ENCODE results near the gene TMCC2.

TMCC2 gene

DNA sequence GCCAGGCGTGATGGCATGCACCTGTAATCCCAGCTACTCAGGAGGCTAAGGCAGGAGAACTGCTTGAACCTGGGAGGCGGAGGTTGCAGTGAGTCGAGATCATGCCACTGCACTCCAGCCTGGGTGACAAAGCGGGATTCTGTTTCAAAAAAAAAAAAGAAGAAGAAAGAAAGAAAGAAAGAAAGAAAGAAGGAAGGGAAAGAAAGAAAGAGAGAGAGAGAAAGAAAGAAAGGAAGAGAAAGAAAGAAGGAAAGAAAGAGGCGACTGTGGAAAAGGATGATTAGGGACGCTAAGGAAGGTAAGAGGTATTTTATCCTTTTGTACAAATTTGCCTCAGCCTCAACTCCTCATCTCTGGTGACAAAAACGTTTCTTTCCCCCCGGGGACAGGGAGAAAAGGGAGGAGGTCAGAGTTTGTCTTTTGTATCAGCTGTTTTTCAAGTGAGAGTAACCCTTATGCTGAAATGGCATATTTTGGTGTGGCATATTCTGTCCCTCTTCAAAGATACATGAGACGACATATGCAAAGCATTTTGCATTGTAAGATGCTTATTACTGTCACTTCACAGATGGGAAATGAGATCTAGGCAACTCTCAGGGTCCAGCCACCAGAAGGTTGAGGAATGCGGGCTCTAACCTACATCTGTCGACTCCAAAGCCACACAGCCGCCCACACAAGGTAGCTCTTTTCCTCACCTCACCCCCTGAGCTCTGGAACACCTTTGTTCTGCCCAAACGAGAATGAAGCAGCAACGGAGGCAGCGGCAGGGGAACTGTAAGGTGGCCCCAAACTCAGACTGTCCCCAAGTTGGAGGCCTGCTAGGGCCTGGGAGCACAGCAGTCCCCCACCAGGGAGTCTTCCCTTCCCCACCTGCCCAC, 55.8 kb downstream of the TMCC2 start:
- no peak overlapping the region for H3K4me3 ChIP-seq (ENCODE audit: low read length)
- no peak for DNase-seq (ENCODE audit: low read depth)
- TF ChIP-seq, protein P1, sequence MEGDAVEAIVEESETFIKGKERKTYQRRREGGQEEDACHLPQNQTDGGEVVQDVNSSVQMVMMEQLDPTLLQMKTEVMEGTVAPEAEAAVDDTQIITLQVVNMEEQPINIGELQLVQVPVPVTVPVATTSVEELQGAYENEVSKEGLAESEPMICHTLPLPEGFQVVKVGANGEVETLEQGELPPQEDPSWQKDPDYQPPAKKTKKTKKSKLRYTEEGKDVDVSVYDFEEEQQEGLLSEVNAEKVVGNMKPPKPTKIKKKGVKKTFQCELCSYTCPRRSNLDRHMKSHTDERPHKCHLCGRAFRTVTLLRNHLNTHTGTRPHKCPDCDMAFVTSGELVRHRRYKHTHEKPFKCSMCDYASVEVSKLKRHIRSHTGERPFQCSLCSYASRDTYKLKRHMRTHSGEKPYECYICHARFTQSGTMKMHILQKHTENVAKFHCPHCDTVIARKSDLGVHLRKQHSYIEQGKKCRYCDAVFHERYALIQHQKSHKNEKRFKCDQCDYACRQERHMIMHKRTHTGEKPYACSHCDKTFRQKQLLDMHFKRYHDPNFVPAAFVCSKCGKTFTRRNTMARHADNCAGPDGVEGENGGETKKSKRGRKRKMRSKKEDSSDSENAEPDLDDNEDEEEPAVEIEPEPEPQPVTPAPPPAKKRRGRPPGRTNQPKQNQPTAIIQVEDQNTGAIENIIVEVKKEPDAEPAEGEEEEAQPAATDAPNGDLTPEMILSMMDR (conservative IDR thresholded peaks at IDR 0.05; ENCODE audit: low read depth, low read length), result no peak

DNA sequence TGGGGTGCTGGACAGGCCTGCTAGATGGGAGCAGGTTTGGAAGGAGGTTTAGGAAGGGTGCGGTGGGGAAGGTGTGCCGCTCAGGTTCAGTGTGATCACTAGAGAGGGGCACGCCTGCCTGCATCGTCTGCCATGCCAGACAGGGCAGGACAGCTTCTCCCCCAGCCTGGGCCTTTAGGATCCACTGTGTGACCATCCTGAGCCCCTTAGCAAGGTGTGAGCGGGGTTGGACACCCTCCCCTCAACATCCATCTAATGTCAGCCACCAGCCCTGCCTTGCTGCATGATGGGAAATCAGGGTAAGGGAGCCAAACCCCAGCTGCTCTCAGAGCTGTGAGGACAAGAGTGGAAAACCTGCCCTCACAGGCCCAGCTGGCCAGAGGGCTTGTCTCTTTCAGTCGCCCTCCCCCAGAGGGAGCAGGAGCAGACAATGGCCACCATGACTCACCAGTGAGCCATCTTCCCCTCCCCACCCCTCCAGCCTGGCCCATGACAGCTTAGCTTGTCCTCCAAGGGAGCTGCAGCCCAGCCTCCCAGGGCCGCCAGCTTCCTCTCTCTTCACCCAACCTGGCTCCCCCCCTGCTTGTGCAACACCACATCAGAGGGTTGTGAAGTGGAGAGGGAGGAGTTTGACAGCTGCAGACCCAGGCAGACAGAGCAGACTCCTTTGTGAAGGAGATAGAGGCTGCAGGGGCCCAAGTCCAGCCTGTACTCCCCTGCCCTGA, 56.8 kb downstream of the TMCC2 start:
- DNase-seq (ENCODE audit: low read depth), result no peak
- no peak overlapping the region for H3K4me3 ChIP-seq (ENCODE audit: low read length)
- TF ChIP-seq, protein P1 (conservative IDR thresholded peaks at IDR 0.05; ENCODE audit: low read depth, low read length), result peak; percentile 9

DNA sequence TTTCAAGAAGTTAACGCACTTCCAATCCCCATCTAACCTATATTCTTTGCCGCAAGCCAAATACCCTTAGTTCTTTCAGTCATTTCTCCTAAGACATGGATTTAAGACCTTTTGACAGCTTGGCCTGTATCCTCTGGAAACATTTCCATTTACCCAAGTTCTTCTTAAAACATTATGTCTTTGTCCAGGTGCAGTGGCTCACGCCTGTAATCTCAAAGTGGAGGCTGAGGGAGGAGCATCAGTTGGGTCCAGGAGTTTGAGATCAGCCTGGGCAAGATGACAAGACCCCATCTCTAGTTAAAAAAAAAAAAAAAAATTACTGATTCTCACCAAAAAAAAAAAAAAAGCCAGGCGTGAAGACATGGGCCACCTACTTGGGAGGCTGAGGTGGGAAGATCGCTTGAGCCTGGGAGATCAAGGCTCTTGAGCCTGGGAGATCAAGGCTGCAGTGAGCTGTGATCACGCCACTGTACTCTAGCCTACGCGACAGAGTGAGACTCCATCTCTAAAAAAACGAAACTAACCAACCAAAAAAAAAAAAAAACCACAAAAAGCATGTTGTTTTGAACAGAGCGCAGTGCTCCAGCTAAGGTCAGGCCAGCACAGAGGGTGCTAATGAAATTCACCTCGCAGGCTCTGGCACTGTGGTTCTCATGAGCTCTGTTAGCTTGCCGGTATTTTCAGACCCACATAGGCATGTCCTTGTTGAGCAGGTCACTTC, 57.8 kb downstream of the TMCC2 start:
- TF ChIP-seq, protein P1 (conservative IDR thresholded peaks at IDR 0.05; ENCODE audit: low read depth, low read length), result no peak
- H3K4me3 ChIP-seq (ENCODE audit: low read length), result no peak overlapping the region

DNA sequence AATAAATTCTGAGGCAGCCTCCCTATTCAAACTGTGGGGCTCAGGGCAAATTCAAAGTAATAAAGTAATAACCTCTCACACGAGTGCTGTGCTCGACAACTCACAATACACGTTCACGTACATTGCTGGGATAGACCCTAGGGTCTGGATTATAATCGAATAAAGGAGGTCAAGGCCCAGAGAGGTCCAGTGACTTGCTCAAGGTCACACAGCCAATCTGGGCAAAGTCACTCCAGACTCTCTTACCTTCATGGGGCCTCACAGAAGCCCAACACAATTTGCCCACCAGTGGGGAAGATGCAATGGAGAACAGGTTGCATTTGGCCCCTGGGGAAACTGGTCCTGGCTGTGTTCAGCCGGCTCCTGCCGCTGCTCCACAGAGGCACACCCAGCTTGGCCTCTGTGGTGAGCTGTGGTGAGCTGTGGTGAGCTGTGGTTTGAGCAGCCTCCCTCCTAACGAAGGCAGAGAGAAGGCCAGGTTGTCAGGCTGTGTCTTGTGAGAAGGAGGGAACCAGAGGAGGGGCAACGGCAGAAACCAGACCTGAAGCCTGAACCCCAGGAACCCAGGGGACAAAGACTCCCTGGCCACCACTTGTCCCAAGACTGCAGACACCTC, 58.7 kb downstream of the TMCC2 start:
- TF ChIP-seq, protein P1 (conservative IDR thresholded peaks at IDR 0.05; ENCODE audit: low read depth, low read length), result no peak
- no peak for DNase-seq (ENCODE audit: low read depth)
- H3K4me3 ChIP-seq (ENCODE audit: low read length), result no peak overlapping the region

More for the DNA sequence above, 57.8 kb downstream of the TMCC2 start:
- no peak for DNase-seq (ENCODE audit: low read depth)

DNA sequence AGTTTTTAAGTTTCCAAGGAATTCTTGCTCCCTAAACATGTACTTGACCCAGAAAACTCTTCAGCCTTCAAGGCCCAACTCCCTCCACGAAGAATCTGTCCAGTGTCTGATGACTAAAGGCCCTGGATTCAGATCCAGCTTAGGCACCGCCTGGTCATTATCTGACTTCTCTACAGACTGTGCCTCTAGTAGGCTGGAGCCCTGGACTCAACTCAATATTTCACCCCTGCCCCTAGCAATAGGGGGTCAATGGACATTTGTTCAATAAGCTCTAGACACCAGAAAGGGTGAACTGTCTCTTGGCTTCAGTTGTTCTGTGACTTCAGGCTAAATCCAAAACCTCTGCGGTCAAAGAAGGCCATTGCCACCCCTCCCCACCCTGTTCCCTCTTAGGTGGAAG, 59.3 kb downstream of the TMCC2 start:
- no peak for DNase-seq (ENCODE audit: low read depth)
- TF ChIP-seq, protein P1 (conservative IDR thresholded peaks at IDR 0.05; ENCODE audit: low read depth, low read length), result no peak
- H3K4me3 ChIP-seq (ENCODE audit: low read length), result no peak overlapping the region

DNA sequence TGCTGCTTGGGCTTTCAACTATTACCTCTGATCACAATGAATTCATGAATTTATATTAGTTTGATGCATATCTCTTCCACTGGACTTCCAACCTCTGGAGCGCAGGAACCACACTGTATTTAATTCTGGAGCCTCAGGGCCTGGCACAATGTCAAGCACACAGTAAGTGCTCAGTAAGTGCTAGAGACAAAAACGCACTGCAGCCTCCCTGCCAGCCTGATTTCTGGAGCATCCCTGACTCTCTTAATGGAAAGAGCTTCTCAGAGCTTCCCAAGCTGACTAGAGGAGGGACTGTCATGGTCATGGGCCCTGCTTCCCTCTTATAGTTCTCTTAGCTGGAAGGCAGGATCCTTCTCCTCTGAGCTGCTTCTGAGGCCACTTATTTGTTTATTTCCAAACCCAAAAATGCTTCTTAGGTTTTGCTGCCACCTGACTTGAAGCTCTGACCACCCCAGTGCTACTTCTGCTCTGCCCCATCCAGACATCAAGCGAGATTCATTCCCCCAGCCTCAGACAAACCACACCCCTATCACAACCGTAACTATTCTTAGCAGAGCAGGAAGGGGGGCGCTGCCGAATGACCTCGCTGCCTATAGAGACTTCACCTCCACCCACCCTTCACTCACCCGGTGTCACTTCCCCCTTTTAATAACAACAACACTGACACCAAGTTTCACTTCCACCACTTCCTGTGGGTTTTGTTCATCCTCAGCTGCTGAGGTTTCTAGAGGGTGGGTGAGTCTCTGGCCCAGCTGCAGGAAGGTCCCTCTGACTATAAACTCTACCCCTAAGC, 60.2 kb downstream of the TMCC2 start:
- no peak overlapping the region for H3K4me3 ChIP-seq (ENCODE audit: low read length)
- TF ChIP-seq, protein P1 (conservative IDR thresholded peaks at IDR 0.05; ENCODE audit: low read depth, low read length), result no peak
- no peak for DNase-seq (ENCODE audit: low read depth)
